HG03378 (cell line): Measurements from ENCODE around the gene DNAJC5.
"Not testable (repeated sequence)": the region's sequence is repeated elsewhere in the genome, so short reads cannot be mapped to it uniquely, and the experiment has no call there.

ENCODE experiments used
- ATAC-seq: cut with Tn5 transposase; IDR thresholded peaks from one replicate; pipeline ENCODE4 v1.9.1; 2021; ENCODE audit warnings: mild to moderate bottlenecking, moderate library complexity; ENCODE audit not compliant: unreplicated experiment

Gene DNAJC5

DNA sequence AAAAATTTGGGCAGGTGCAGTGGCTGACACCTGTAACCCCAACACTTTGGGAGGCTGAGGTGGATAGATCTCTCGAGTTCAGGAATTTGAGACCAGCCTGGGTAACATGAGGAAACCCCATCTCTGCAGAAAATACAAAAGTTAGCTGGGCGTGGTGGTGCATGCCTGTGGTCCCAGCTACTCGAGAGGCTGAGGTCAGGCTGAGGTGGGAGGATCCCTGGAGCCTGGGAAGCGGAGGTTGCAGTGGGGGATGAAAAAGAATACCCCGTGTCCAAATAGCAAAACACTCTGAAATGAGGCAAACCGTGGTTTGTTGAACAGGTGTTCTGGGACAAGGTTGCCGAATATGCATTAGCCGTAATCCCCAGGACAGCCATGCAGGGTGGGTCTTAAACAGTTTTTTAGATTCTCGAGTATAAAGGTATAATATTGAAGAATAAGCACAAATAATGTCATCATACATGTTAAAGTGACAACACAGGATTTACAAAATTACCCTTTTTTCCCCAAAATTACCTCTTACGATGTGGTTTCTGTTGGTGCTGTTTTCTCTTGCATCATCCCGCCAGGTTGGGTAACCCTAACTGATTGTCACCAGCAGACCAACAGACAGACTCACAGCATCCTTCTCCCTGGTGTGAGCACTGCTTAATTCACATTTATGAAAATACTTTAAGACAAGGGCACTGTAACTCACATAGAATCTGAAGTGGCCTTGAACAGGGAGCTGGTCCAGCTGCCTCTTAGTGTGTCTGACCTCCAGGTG lies 9.1 kb downstream of the DNAJC5 start:
- ATAC-seq: no peak

- ATAC-seq: no peak
Observed at GRCh38 chr20:63908008-63908682, 13.2 kb downstream of the DNAJC5 start.

DNA sequence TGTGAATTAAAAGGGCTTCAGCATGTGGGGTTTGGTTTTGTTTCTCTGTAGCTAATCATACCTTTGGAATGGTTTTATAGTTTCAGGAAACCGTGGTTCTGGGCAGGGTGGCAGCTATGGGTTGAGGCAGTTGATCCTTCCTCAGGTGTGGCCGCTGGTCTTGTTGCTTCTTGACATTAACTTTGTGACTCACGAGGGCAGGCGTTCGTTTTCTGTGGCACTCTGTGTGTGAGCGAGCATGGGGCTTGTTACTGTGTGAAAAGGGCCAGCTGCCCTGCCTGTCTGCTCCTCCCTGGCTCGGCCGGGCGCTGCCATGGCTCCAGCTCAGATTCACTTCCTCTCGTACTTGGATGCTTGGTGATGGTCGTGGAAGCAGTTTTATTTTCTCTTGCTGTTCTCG lies 16.2 kb downstream of the DNAJC5 start:
- no peak for ATAC-seq

GRCh38 chr20:63913768-63914167 lies 18.8 kb downstream of the DNAJC5 start:
- ATAC-seq: no peak

DNA sequence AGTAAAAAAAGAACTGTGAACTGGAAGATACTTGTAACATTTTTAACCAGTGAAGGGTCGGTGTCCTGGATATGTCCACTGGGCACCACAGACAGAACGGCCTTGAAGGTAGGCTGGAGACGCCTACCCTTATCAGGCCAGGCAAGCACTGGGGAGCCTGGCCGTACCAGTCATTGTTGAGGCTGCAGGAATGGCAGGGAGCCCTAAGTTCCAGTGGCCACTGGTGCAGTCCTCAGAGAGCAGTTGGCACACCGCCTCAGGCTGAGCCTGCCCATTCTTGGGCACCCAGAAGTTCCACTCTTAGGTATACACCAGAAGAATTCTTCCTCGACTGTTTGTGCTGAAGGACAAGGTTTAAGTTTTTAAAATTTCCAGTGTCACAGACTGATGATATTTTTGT lies 20.5 kb downstream of the DNAJC5 start:
- no peak for ATAC-seq

- ATAC-seq: not testable (repeated sequence)
Observed at GRCh38 chr20:63916371-63916939, 21.5 kb downstream of the DNAJC5 start.

- no peak for ATAC-seq
Observed at GRCh38 chr20:63917811-63918210, 22.9 kb downstream of the DNAJC5 start.

DNA sequence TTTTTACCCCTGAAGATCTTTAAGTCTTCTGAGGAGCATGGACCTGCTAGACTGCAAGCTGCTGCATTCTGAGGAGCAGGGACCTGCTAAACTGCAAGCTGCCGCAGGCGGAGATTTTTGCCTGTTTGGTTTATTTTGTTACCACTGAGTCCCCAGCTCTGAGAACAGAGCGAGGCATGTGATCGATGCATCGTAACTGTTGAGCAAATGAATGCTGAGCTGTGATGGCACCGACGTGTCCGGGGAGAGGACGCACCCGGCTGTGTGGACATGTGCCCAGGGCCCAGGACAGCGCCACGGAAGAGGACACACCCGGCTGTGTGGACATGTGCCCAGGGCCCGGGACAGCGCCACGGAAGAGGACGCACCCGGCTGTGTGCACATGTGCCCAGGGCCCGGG lies 24.2 kb downstream of the DNAJC5 start:
- ATAC-seq: no peak

DNA sequence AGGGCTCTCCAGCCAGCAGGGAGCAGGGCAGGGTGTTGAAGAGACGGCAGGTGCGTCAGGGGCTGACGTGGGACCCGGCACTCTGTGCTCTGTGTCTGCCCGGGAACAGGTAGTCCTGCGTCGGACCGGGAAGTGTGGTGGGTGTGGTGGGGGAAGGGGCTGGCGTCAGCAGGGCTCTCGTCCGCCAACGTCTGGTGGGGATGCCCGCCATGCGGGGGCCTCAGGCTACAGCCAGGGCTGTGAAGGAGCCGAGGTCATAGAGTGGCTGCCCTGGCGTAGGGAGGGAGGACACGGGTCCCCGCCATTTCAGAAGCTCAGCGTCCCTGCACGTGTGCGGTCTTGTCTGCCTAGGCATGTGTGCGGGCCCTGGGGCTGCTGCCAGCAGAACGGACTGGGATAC lies 25.3 kb downstream of the DNAJC5 start:
- no peak for ATAC-seq

- no peak for ATAC-seq
Observed at GRCh38 chr20:63923651-63924050, 28.7 kb downstream of the DNAJC5 start.

GRCh38 chr20:63924241-63924640 lies 29.3 kb downstream of the DNAJC5 start:
- ATAC-seq: no peak

- no peak for ATAC-seq
Observed at GRCh38 chr20:63926298-63926697, 31.4 kb downstream of the DNAJC5 start.

- ATAC-seq: no peak
Observed at GRCh38 chr20:63929071-63929470, 34.1 kb downstream of the DNAJC5 start.

DNA sequence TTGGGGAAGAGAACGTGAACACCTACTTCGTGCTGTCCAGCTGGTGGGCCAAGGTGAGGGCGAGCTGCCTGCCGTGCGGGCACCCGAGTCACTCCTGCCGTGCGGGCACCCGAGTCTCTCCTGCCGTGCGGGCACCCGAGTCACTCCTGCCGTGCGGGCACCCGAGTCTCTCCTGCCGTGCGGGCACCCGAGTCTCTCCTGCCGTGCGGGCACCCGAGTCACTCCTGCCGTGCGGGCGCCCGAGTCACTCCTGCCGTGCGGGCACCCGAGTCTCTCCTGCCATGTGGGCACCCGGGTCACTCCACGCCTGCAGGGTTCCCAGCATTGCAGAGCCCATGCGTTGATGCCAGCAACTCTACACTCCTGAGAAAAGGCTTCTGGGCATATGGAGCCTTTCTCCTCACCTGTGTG lies 34.6 kb downstream of the DNAJC5 start:
- not testable (repeated sequence) for ATAC-seq

- ATAC-seq: no peak
Observed at GRCh38 chr20:63930971-63931553, 36.1 kb downstream of the DNAJC5 start.

DNA sequence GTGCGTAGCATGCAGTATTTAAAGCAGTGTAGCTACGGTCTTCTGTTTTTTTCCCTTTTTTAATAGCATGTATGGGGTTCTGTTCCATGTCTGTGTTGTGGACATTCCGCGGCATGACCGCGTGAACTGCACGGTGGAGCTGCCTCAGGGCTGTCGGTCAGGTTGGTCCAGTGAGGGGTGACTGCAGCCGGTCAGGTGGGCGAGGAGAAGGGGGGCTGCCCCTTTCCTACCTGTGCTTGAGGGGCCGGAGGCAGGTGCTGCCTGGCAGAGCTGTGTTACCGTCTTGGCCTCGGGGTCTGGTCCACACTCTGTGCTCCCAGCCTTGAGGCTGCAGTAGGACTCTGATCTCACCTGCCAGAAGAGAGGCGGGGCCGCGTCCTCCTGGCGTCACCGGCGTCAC lies 36.8 kb downstream of the DNAJC5 start:
- ATAC-seq: no peak

DNA sequence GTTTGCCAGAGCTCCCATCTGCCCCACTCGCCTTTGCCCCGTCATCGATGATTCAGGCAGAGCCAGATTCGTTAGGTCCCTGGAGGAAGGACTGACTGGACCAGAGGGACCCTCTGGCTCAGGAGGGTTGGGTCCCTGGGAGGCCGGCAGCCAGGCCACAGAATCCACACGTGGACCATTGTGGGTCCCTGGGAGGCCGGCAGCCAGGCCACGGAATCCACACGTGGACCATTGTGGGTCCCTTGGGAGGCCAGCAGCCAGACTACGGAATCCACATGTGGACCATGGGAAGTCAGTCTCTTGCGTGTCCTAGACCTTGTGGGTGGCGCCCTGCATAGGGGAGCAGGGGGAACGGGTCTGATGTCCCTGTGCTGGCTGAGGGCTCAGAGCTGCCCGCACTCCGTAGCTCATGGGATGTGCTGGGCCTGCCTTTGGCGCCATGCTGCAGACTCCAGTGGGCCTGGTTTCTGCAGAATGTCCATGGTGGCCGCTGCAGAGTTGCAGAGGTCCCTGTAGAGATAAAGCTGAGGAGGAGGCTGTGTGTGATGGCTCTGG lies 37.8 kb downstream of the DNAJC5 start:
- ATAC-seq: no peak

DNA sequence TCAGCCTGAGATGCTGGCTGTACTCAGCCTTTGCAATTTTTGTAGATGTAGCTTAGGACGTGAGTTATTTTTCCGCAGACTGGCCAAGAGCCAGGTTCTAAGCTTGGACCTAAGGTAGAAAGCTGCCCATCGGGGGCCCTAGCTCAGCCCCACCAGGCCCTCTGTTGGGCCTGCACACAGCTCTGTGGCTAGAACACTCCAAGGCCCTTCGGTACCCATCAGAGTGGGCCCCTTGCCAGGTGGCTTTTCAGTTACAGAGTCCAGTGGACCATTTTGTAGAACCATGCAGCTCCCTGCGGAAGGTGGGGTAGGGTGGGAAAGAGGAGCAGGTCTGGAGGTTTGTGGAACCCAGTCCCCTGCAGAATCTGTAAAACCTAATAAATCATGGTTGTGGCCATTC lies 38.7 kb downstream of the DNAJC5 start:
- ATAC-seq: no peak

GRCh38 chr20:63934271-63935068 lies 39.5 kb downstream of the DNAJC5 start:
- no peak for ATAC-seq

- ATAC-seq: no peak
Observed at GRCh38 chr20:63935447-63935846, 40.5 kb downstream of the DNAJC5 start.

DNA sequence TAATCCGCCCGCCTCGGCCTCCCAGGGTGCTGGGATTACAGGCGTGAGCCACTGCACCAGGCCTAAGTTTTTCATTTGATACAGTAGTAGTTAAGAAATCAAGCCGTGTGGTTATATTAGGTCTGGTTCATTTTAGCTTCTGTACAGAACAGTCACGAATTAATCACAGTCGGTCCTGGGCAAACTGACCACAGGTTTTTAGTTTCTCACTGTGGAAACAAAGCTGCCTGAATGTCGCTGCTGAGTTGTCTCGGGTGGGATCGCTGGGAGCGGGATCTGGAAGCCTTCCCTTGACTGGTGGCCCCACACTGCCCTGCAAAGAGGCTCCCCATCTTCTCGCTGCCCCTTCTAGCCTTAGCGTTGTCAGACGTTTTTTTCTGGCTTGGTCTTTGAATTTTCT lies 42.7 kb downstream of the DNAJC5 start:
- no peak for ATAC-seq
